Astrocyte (in vitro differentiated cells and primary cell): ENCODE results near the gene ZNF433. TPM values are rescaled to one million over a fixed set of nuclear protein-coding genes. Genes with fewer than 3 reads are reported as not detected.

Experiments
- DNase-seq: peaks from one replicate; pipeline ENCODE4 v3.0.0-alpha.2; 2010; ENCODE audit warnings: low read depth
- FAIRE-seq: peaks from 2 replicates; lab custom pipeline; 2011; peaks lifted over from hg19 to GRCh38; lab: Jason Lieb, UNC
- H2AFZ ChIP-seq: 2 replicates; pipeline ENCODE4 v1.6.0; 2012; ENCODE audit warnings: low read depth, low read length, inconsistent platforms
- H3K27ac ChIP-seq: 2 replicates; pipeline ENCODE4 v1.5.1; 2011; ENCODE audit warnings: low read depth, low read length, inconsistent platforms
- H3K27me3 ChIP-seq: 2 replicates; pipeline ENCODE4 v1.6.0; 2011; ENCODE audit warnings: low read length, inconsistent platforms; ENCODE audit not compliant: insufficient read depth
- H3K36me3 ChIP-seq: 2 replicates; pipeline ENCODE4 v1.5.1; 2011; ENCODE audit warnings: low read length, inconsistent platforms; ENCODE audit not compliant: insufficient read depth
- H3K4me1 ChIP-seq: 2 replicates; pipeline ENCODE4 v1.5.1; 2011; ENCODE audit warnings: low read length, inconsistent platforms; ENCODE audit not compliant: insufficient read depth
- H3K4me2 ChIP-seq: 2 replicates; pipeline ENCODE4 v1.6.0; 2012; ENCODE audit warnings: low read length, inconsistent platforms
- H3K4me3 ChIP-seq: 2 replicates; pipeline ENCODE4 v1.5.1; 2011; ENCODE audit warnings: low read depth, mild to moderate bottlenecking, low read length, inconsistent platforms; ENCODE audit not compliant: insufficient read depth
- H3K79me2 ChIP-seq: 2 replicates; pipeline ENCODE4 v1.6.0; 2012; ENCODE audit warnings: mild to moderate bottlenecking, low read length, inconsistent platforms; ENCODE audit not compliant: insufficient read depth
- H3K9ac ChIP-seq: 2 replicates; pipeline ENCODE4 v1.6.0; 2012; ENCODE audit warnings: mild to moderate bottlenecking, low read length, inconsistent platforms
- H3K9me3 ChIP-seq: 2 replicates; pipeline ENCODE4 v1.5.1; 2012; ENCODE audit warnings: low read depth, mild to moderate bottlenecking, low read length, inconsistent platforms; ENCODE audit not compliant: insufficient read depth
- H4K20me1 ChIP-seq: 2 replicates; pipeline ENCODE4 v1.6.0; 2012; ENCODE audit warnings: low read length, inconsistent platforms; ENCODE audit not compliant: insufficient read depth
- H3K27ac Mint-ChIP-seq: one replicate; pipeline ENCODE4 v1.8.0; 2021; ENCODE audit warnings: mild to moderate bottlenecking, mixed read lengths; ENCODE audit not compliant: unreplicated experiment
- H3K27me3 Mint-ChIP-seq: one replicate; pipeline ENCODE4 v1.8.0; 2021; ENCODE audit warnings: low read depth, mixed read lengths; ENCODE audit not compliant: unreplicated experiment
- H3K36me3 Mint-ChIP-seq: one replicate; pipeline ENCODE4 v1.8.0; 2021; ENCODE audit warnings: low read depth, mixed read lengths; ENCODE audit not compliant: unreplicated experiment
- H3K4me1 Mint-ChIP-seq: one replicate; pipeline ENCODE4 v1.8.0; 2021; ENCODE audit warnings: low read depth, mixed read lengths; ENCODE audit not compliant: unreplicated experiment
- H3K4me3 Mint-ChIP-seq: one replicate; pipeline ENCODE4 v1.8.0; 2021; ENCODE audit warnings: mild to moderate bottlenecking, moderate library complexity, mixed read lengths; ENCODE audit not compliant: unreplicated experiment
- H3K9me3 Mint-ChIP-seq: one replicate; pipeline ENCODE4 v1.8.0; 2021; ENCODE audit warnings: mild to moderate bottlenecking, mixed read lengths; ENCODE audit not compliant: unreplicated experiment
- EZH2 ChIP-seq: IDR thresholded peaks from 2 replicates; pipeline ENCODE4 v1.6.1; 2012; ENCODE audit warnings: mild to moderate bottlenecking, low read length, inconsistent platforms; ENCODE audit not compliant: insufficient read depth
- total RNA-seq: library from RNA; stranded (reverse); gene quantifications from 2 replicates; pipeline ENCODE4 v1.2.1, GENCODE V29; 2021
- TF ChIP-seq, protein P1 (sequence below): IDR thresholded peaks from 2 replicates; pipeline ENCODE4 v1.5.1; 2011; ENCODE audit warnings: low read depth, mild to moderate bottlenecking, inconsistent platforms, low read length, moderate library complexity; ENCODE audit not compliant: insufficient read depth

The ZNF433 gene
- total RNA-seq, 1 donor from 2014 or later, result not detected

DNA sequence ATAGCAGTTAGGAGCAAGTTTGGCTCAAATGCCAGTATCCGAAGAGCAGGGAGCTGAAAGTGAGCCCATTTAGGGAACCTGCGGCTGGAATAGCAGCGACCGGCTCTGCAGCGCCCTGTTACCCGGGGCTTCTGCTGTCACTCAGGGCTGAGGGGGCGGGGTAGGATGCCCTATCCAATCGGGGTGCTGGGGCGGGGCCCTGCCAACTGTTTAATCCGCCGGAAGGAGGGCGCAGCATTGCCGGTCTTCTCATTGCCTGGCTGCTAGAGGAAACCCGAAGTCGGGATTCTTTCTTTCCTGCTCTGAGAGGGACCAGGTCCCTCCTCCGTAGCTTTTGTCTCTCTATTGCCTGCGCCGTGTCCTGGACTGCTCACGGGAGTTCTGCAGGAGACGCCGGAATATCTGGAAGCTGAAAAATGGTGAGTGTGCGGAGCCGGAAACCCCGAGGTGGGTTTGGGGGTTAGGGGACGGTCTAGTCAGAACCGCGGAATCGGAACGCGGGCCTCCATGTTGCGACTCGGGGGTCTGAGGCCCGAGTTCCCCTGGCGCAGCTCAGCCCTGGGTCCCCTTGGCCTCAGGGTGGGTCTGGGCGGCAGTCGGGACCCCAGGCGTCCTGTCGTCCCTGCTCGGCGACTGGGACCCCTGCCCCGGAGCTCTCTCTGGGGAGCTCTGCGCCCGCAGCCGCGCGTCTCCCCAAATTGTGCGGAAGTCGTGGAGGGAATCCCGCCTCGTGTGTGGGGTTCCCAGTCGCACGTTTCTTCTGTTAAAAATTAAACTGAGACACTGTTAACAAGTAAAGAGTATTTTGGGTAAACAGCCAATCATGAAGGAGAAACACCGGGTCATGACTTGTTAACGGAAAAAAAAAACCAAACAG lies 47.8 kb downstream of the ZNF433 start:
- no peak overlapping the region for H3K4me3 Mint-ChIP-seq
- Histone ChIP-seq H3K9ac (peak overlapping the region; percentile 87), H3K79me2 (peaks cover 26% of the 10 kb centered on the region), H3K4me3 (peak overlapping the region; percentile 82), H2AFZ (peak overlapping the region; percentile 80), H3K27ac (peak overlapping the region; percentile 59), H3K4me1 (no peaks in the 10 kb centered on the region), H3K27me3 (no peaks in the 10 kb centered on the region), H4K20me1 (peaks cover 29% of the 10 kb centered on the region), H3K4me2 (peak overlapping the region; percentile 89), H3K9me3 (peaks cover 5% of the 10 kb centered on the region), H3K36me3 (no peaks in the 10 kb centered on the region)
- TF ChIP-seq EZH2, result no peak
- TF ChIP-seq, protein P1, sequence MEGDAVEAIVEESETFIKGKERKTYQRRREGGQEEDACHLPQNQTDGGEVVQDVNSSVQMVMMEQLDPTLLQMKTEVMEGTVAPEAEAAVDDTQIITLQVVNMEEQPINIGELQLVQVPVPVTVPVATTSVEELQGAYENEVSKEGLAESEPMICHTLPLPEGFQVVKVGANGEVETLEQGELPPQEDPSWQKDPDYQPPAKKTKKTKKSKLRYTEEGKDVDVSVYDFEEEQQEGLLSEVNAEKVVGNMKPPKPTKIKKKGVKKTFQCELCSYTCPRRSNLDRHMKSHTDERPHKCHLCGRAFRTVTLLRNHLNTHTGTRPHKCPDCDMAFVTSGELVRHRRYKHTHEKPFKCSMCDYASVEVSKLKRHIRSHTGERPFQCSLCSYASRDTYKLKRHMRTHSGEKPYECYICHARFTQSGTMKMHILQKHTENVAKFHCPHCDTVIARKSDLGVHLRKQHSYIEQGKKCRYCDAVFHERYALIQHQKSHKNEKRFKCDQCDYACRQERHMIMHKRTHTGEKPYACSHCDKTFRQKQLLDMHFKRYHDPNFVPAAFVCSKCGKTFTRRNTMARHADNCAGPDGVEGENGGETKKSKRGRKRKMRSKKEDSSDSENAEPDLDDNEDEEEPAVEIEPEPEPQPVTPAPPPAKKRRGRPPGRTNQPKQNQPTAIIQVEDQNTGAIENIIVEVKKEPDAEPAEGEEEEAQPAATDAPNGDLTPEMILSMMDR, result no peak
- H3K4me1 Mint-ChIP-seq, result no peaks in the 10 kb centered on the region
- FAIRE-seq, result no peak
- peak; percentile 88 for DNase-seq
- no peaks in the 10 kb centered on the region for H3K27me3 Mint-ChIP-seq
- H3K9me3 Mint-ChIP-seq, result peaks cover 16% of the 10 kb centered on the region
- H3K36me3 Mint-ChIP-seq, result peaks cover 1% of the 10 kb centered on the region
- H3K27ac Mint-ChIP-seq, result no peak overlapping the region

DNA sequence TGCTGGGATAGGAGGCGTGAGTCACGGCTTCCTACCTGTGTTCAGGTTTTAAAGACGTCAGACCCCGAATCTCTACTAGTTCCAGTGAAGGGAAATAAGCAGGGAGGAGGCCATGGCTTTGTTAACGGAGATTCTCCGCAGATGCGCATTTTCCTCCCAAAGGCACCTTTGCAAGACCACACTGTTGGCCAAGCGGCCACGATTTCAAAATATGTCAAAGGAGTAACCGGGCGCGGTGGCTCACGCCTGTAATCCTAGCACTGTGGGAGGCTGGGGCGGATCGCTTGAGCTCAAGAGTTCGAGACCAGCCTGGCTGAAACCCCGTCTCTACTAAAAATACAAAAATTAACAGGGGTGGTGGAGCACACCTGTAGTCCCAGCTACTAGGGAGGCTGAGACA lies 48.7 kb downstream of the ZNF433 start:
- Histone ChIP-seq H2AFZ (no peak overlapping the region), H3K9me3 (peaks cover 10% of the 10 kb centered on the region), H3K79me2 (peaks cover 20% of the 10 kb centered on the region), H3K36me3 (no peaks in the 10 kb centered on the region), H3K9ac (no peak overlapping the region), H3K4me2 (no peak overlapping the region), H3K27ac (no peak overlapping the region), H3K4me3 (no peak overlapping the region), H4K20me1 (peaks cover 23% of the 10 kb centered on the region), H3K4me1 (no peaks in the 10 kb centered on the region), H3K27me3 (no peaks in the 10 kb centered on the region)
- H3K9me3 Mint-ChIP-seq, result peaks cover 18% of the 10 kb centered on the region
- TF ChIP-seq, protein P1, result no peak
- TF ChIP-seq EZH2, result no peak
- no peaks in the 10 kb centered on the region for H3K4me1 Mint-ChIP-seq
- FAIRE-seq, result no peak
- no peak overlapping the region for H3K27ac Mint-ChIP-seq
- no peak overlapping the region for H3K4me3 Mint-ChIP-seq
- no peaks in the 10 kb centered on the region for H3K27me3 Mint-ChIP-seq
- H3K36me3 Mint-ChIP-seq, result peaks cover 1% of the 10 kb centered on the region
- no peak for DNase-seq

DNA sequence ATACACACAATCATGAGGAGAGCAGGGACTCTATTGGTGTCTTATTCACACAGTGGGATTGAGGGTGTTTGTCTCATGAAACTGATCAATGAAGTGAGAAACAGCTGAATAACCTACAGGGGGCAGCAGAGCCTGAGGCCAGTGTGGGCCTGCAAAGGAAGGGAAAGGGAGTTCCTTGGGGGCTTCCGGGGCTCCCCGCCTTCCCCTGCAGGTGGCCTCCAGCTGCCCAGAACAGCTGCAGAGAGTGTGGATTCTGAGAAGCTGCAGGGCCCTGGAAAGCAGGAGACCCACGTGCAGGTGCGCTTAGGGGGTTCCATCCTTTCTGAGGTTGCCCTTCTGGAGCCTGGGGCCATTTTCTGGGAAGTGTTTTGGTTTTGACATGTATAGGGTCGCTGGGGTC lies 50.5 kb downstream of the ZNF433 start:
- Histone ChIP-seq H3K4me1 (no peaks in the 10 kb centered on the region), H3K27ac (no peak overlapping the region), H3K36me3 (no peaks in the 10 kb centered on the region), H2AFZ (no peak overlapping the region), H4K20me1 (peaks cover 12% of the 10 kb centered on the region), H3K79me2 (peaks cover 5% of the 10 kb centered on the region), H3K9me3 (peaks cover 27% of the 10 kb centered on the region), H3K9ac (no peak overlapping the region), H3K4me2 (no peak overlapping the region), H3K27me3 (no peaks in the 10 kb centered on the region), H3K4me3 (no peak overlapping the region)
- Mint-ChIP-seq H3K36me3 (no peaks in the 10 kb centered on the region), H3K4me1 (no peaks in the 10 kb centered on the region), H3K27ac (no peak overlapping the region), H3K27me3 (no peaks in the 10 kb centered on the region), H3K9me3 (peaks cover 10% of the 10 kb centered on the region), H3K4me3 (no peak overlapping the region)
- TF ChIP-seq, protein P1, result no peak
- no peak for TF ChIP-seq EZH2
- DNase-seq (no peak), FAIRE-seq (no peak)
